Naive thymus-derived CD8-positive, alpha-beta T cell (primary cell): ENCODE results near the gene ADPRHL1. TPM values are rescaled to one million over a fixed set of nuclear protein-coding genes. Genes with fewer than 3 reads are reported as not detected.
A peak's percentile ranks its signal among the peaks of the same experiment; 100 is the strongest.

Experiments used
- ATAC-seq, 2 donors: fragments of 150-1000 bp; cut with Tn5 transposase in 1 of 2; sonication (Bioruptor Pico), chemical (Tn5 transposase) in 1 of 2; 1 replicate in 1 of 2; 2 replicates in 1 of 2; pipeline ENCODE4 v1.10.0; 2021; ENCODE audit warnings: mild to moderate bottlenecking in 2 of 2, moderate library complexity in 2 of 2
- POLR2A ChIA-PET: fragments of 350-600 bp; sonication (Branson Sonifier 250); formaldehyde crosslinking; loops from one replicate; lab custom pipeline; 2021; ENCODE audit warnings: antibody characterized with exemption; lab: Charles Lee
- DNase-seq, 10 donors: peaks; one replicate each; pipeline versions ENCODE4 v3.0.0 to v3.0.0-alpha.2; 2020 to 2022
- H3K27ac Mint-ChIP-seq, 10 donors: one replicate each; pipeline ENCODE4 v1.8.0; 2020 to 2022; ENCODE audit warnings: mild to moderate bottlenecking in 10 of 10, mixed read lengths in 10 of 10, moderate library complexity in 4 of 10, inconsistent platforms in 1 of 10
- H3K27me3 Mint-ChIP-seq, 5 donors: one replicate each; pipeline ENCODE4 v1.8.0; 2021 to 2022; ENCODE audit warnings: mixed read lengths in 5 of 5
- H3K36me3 Mint-ChIP-seq, 3 donors: one replicate each; pipeline ENCODE4 v1.8.0; 2020 to 2022; ENCODE audit warnings: mixed read lengths in 3 of 3, mild to moderate bottlenecking in 2 of 3, inconsistent platforms in 1 of 3
- H3K4me1 Mint-ChIP-seq, 4 donors: one replicate each; pipeline ENCODE4 v1.8.0; 2021 to 2022; ENCODE audit warnings: mixed read lengths in 4 of 4
- H3K4me3 Mint-ChIP-seq, 10 donors: one replicate each; pipeline ENCODE4 v1.8.0; 2020 to 2022; ENCODE audit warnings: mild to moderate bottlenecking in 10 of 10, mixed read lengths in 10 of 10, moderate library complexity in 6 of 10, inconsistent platforms in 1 of 10
- H3K9me3 Mint-ChIP-seq, 9 donors: one replicate each; pipeline ENCODE4 v1.8.0; 2020 to 2022; ENCODE audit warnings: mixed read lengths in 9 of 9, mild to moderate bottlenecking in 3 of 9, inconsistent platforms in 1 of 9, moderate library complexity in 1 of 9
- polyA plus RNA-seq, 3 donors: library from polyadenylated mRNA; unstranded; fragments of 300-500 nt; fragmentation: Illumina TruSeq; gene quantifications; one replicate each; pipeline ENCODE4 v1.2.3, GENCODE V29; 2021
- total RNA-seq, 8 experiments: library from RNA in 2 of 8; stranded (reverse) in 2 of 8; gene quantifications; one replicate each; pipeline ENCODE4 v1.2.3 and lab custom pipeline; 2021 to 2026

ADPRHL1 gene
- total and polyA plus RNA-seq, 5 experiments from 2014 or later = 0.22 to 1.2 (median 0.70) TPM; not detected in 1

DNA sequence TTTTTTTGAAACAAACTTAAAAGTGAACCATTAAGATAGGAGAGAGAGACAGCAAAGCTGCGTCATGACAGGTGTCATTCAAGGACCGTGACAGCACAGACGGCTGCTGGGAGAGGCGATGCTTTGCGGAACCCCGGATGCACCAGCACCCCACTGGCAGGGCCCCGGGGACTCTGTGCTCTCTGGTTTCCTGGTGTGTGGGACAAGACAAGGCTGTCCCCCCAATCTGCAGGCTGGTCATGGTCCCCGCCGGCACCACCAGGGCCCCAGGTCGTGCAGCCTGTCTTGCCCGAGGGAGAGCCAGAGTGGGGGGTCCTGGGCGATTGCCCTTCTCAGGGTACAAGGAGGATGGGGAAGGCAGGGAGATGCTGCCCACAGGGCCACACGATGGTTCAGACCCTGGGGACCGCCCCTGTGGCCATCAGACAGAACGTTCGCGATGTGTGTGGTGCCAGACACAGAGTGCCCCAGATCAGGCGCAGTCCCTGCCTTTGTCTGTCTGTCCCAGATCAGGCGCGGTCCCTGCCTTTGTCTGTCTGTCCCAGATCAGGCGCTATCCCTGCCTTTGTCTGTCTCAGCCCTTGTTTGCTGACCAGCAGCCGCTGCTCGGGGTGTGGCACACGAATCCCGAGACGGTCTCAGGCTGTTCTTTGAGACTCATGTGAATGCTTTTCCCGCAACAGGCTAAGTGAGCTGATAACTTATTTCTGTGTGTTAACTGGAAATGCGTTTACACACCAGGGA is 36.1 kb downstream of the ADPRHL1 start:
- H3K9me3 Mint-ChIP-seq = peaks cover 0 to 6% (median 0%) of the 10 kb centered on the region in 9 donors
- H3K4me1 Mint-ChIP-seq = peaks cover 0 to 4% (median 0%) of the 10 kb centered on the region in 4 donors
- H3K36me3 Mint-ChIP-seq = no peaks in the 10 kb centered on the region
- POLR2A ChIA-PET = no interaction called here
- peak overlapping the region in 1 of 10 donors; percentile 57 for H3K27ac Mint-ChIP-seq
- ATAC-seq (no peak), DNase-seq (no peak)
- no peak overlapping the region for H3K4me3 Mint-ChIP-seq
- peaks cover 4 to 23% (median 9%) of the 10 kb centered on the region in 5 donors for H3K27me3 Mint-ChIP-seq

DNA sequence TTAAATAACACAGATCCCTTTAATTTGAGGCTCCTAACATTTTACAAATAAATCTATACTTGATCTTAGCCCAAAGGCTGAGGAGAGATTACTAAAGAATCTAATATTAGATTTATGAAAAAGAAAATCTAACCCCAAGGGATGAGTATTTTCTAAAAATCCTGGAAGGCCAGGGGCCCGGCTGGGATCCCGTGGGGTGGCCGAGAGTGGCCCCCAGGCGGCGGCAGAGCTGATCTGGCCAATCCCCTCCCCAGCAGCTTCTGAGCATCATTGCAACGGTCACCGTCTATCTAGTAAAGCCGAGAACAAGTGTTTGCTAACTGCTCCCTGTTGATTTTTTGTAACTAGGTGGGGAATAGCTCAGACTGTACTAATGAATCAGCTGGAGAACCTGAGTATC is 37.5 kb downstream of the ADPRHL1 start:
- ATAC-seq (no peak), DNase-seq (no peak)
- H3K4me1 Mint-ChIP-seq = peaks cover 0 to 4% (median 0%) of the 10 kb centered on the region in 4 donors
- POLR2A ChIA-PET = no interaction called here
- H3K36me3 Mint-ChIP-seq = no peaks in the 10 kb centered on the region
- H3K4me3 Mint-ChIP-seq = no peak overlapping the region
- H3K9me3 Mint-ChIP-seq = peaks cover 0 to 6% (median 0%) of the 10 kb centered on the region in 9 donors
- peaks cover 4 to 20% (median 9%) of the 10 kb centered on the region in 5 donors for H3K27me3 Mint-ChIP-seq
- H3K27ac Mint-ChIP-seq = no peak overlapping the region

DNA sequence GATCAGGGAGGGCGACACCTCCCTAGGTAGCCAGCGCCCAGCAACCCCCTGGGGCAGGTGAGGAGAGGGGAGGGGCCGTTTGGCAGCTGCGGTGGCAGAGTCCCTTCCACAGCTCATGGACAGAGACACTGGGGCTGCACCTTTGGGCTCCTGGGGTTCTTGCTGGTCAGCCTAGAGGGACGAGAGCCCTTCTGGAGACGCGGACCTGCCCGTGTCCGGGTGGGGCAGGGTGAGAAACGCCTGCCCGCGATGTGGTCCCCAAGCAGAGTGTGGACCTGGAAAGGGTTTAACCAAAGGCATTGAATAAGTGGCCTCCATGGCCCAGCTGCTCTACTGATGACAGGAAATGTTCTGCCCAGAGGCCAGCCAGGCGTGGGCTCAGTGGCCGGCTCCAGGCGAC is 38.3 kb downstream of the ADPRHL1 start:
- Mint-ChIP-seq H3K27ac (peak overlapping the region in 1 of 10 donors; percentile 34), H3K4me3 (no peak overlapping the region), H3K27me3 (peaks cover 4 to 20% (median 7%) of the 10 kb centered on the region in 5 donors), H3K36me3 (no peaks in the 10 kb centered on the region), H3K4me1 (peaks cover 0 to 4% (median 0%) of the 10 kb centered on the region in 4 donors), H3K9me3 (peaks cover 0 to 6% (median 0%) of the 10 kb centered on the region in 9 donors)
- DNase-seq (no peak), ATAC-seq (no peak)
- POLR2A ChIA-PET = no interaction called here

DNA sequence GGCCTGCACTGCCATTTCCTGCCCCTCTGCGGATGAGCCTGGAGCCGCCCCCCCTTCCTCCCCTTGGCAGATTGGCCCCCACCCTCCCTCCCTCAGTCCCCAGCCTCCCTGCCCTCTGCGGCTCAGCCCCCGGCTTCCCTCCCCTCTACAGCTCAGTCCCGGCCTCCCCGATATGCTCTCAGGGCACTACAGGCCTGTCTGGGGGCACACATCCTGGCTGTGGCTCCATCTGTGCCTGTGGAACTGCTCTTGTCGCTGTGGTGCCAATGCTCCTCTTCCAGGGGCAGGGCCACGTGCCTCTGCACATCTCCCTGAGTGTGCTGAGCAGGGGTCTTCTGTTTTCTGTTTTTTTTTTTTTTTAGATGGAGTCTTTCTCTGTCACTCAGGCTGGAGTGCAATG is 39.0 kb downstream of the ADPRHL1 start:
- DNase-seq = no peak
- no peaks in the 10 kb centered on the region for H3K36me3 Mint-ChIP-seq
- peaks cover 0 to 4% (median 0%) of the 10 kb centered on the region in 4 donors for H3K4me1 Mint-ChIP-seq
- no peak overlapping the region for H3K4me3 Mint-ChIP-seq
- H3K27me3 Mint-ChIP-seq = peaks cover 4 to 15% (median 5%) of the 10 kb centered on the region in 5 donors
- H3K27ac Mint-ChIP-seq = no peak overlapping the region
- POLR2A ChIA-PET = no interaction called here
- ATAC-seq = no peak
- peaks cover 0 to 4% (median 0%) of the 10 kb centered on the region in 9 donors for H3K9me3 Mint-ChIP-seq

DNA sequence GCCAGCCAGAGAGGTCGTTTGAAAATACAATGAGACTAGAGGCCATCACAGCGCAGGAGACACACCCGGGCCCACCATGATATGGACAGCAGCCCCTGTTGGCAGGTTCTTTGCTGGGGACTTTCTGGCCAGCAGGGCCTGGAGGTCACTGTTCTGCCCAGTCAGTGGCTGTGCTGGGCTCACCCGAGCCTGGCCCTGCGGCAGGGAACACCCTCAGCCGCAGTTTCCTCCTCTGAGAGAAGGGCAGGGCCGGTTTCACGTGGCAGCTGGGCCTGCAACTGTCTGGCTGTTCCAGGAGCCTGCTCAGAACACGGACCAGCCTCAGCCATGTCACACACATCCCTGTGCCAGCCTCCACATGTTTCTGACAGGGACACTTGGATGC is 39.4 kb downstream of the ADPRHL1 start:
- POLR2A ChIA-PET = no interaction called here
- peaks cover 0 to 2% (median 0%) of the 10 kb centered on the region in 9 donors for H3K9me3 Mint-ChIP-seq
- no peak overlapping the region for H3K27ac Mint-ChIP-seq
- H3K4me1 Mint-ChIP-seq = peaks cover 0 to 4% (median 0%) of the 10 kb centered on the region in 4 donors
- DNase-seq = no peak
- H3K36me3 Mint-ChIP-seq = no peaks in the 10 kb centered on the region
- no peak overlapping the region for H3K4me3 Mint-ChIP-seq
- peaks cover 4 to 10% (median 4%) of the 10 kb centered on the region in 5 donors for H3K27me3 Mint-ChIP-seq
- no peak for ATAC-seq

DNA sequence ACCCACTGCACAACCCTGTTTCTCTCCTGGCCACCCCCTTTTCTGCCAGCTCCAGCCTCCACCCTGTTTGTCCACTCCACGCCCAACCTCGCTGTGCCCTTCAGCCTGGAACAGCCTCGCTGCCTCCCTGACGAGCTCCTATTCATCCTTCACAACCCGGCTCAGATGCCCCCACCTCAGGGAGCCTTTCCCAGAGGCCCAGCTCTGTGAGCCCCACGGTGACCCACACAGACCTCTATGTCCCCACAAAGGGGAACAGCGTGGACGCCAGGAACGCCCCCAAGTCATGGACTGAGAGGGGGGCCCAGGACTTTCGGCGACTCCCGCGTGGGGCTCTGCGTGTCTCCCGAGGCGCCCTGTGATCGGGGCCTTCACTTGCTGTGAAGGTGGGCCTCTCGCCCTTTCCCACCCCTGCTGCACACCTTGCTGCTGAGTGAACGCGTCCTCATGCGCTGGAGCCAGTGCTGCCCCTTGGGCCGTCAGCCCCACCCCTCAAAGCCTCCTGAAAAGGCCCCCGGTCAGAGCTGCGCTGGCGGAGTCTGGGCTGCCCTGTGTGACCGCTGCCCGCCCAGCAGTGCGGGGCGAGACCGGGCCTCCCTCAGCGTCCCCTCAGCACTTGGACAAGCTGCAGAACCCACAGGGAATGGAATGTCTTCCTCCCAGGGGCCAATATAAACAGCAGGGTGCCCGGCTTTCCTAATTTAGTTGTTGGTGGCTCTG is 40.0 kb downstream of the ADPRHL1 start:
- Mint-ChIP-seq H3K27me3 (peaks cover 4 to 12% (median 4%) of the 10 kb centered on the region in 5 donors), H3K4me3 (peak overlapping the region in 1 of 10 donors; percentile 33), H3K9me3 (peaks cover 0 to 2% (median 0%) of the 10 kb centered on the region in 9 donors), H3K36me3 (no peaks in the 10 kb centered on the region), H3K27ac (no peak overlapping the region), H3K4me1 (peaks cover 0 to 4% (median 0%) of the 10 kb centered on the region in 4 donors)
- ATAC-seq (no peak), DNase-seq (no peak)
- POLR2A ChIA-PET = no interaction called here

DNA sequence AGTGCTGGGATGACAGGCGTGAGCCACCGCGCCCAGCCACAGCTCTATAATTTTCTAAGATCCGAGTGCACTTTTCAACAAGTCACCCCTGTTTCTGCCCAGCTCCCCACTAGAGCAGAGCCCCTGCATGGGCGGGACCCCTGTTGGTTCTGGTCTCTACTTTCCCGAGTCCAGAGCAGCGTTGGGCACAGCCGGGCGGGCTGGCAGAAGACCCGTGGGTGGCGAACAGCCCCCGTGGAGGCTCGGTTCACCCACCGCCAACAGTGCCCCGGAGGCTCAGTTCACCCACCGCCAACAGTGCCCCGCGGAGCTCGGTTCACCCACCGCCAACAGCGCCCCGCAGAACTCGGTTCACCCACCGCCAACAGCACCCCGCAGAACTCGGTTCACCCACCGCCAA is 40.8 kb downstream of the ADPRHL1 start:
- H3K27me3 Mint-ChIP-seq = peaks cover 5 to 19% (median 7%) of the 10 kb centered on the region in 5 donors
- H3K4me3 Mint-ChIP-seq = no peak overlapping the region
- H3K9me3 Mint-ChIP-seq = peaks cover 0 to 2% (median 0%) of the 10 kb centered on the region in 9 donors
- POLR2A ChIA-PET = no interaction called here
- no peak overlapping the region for H3K27ac Mint-ChIP-seq
- no peak for ATAC-seq
- peaks cover 0 to 4% (median 0%) of the 10 kb centered on the region in 4 donors for H3K4me1 Mint-ChIP-seq
- DNase-seq = no peak
- no peaks in the 10 kb centered on the region for H3K36me3 Mint-ChIP-seq

DNA sequence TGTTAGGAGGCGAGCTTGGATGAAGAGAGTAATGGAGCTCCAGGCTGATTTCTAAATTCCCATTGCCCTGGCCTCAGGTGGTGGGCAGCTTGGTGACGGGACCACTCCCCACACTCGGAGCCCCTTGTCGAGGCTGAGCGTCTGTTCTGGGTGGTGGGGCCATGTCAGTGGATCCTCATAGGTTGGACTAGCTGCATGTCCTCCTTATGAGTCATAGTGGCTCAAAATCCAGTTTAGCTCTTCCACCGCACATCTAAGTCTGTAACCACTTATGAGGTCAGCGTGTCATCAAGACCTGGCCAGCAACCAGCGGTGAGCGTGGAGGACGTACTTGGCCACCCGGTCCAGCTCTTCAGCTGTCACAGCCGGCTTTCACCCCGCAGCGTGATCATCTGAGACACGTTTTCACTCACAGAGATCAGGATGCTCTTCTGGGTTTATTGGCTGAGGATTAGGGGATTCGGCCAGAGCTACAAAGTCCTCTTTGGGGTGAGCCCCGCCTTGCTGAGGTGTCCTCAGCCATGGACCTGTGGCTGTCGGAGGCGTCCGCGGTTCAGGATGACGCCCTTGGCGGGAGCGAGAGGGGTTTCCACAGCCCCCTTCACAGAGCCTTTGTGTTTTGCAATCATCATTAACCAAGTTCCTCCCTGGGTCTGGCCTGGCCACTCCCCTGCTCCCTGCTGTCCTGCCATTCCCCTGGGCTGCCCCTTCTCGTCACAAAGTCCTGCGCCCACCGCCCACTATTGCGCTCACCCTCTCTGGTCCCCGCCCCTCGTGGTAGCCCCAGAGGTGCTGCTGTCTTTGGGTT is 41.9 kb downstream of the ADPRHL1 start:
- peaks cover 3 to 15% (median 3%) of the 10 kb centered on the region in 5 donors for H3K27me3 Mint-ChIP-seq
- DNase-seq (no peak), ATAC-seq (no peak)
- H3K36me3 Mint-ChIP-seq = no peaks in the 10 kb centered on the region
- no peak overlapping the region for H3K27ac Mint-ChIP-seq
- peaks cover 0 to 2% (median 0%) of the 10 kb centered on the region in 9 donors for H3K9me3 Mint-ChIP-seq
- POLR2A ChIA-PET = no interaction called here
- H3K4me1 Mint-ChIP-seq = no peaks in the 10 kb centered on the region
- H3K4me3 Mint-ChIP-seq = no peak overlapping the region

DNA sequence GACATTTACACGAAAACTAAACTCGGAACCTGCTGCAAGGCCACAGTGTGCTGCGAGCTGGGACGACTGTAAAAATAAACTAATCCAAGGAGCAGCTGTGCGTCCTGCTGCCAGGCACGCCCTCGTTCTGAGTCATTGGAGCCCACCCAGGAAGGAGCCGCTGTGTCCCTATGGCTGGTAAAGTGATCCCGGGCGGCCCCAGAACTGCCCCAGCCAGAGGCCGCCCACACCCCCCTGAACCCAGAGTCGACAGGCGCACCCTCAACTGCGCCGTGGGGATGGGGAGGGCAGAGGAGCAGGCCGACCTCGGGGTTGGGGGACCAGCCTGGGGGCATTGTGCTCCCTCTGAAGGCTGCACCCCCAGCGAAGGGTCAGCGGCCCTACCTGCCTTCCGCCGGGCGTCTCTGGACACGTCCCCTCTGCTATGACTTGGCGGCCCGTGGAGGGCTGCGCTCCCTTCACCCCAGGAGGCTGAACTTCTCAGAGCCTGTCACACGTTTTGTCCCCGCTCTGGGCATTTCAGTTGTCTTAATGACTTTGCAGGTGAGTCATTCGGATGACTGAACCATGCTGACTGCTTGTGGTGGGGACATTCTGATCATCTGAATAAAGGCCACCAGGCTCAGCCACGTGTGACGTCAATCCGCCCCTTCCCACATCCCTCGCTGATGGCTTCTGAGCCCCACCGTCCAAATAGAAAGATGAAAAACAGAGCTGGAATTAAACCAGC is 42.7 kb downstream of the ADPRHL1 start:
- no peak for ATAC-seq
- DNase-seq = no peak
- H3K4me1 Mint-ChIP-seq = no peaks in the 10 kb centered on the region
- H3K36me3 Mint-ChIP-seq = no peaks in the 10 kb centered on the region
- no peak overlapping the region for H3K4me3 Mint-ChIP-seq
- peaks cover 3 to 12% (median 3%) of the 10 kb centered on the region in 5 donors for H3K27me3 Mint-ChIP-seq
- H3K27ac Mint-ChIP-seq = no peak overlapping the region
- POLR2A ChIA-PET = no interaction called here
- H3K9me3 Mint-ChIP-seq = peaks cover 0 to 2% (median 0%) of the 10 kb centered on the region in 9 donors

DNA sequence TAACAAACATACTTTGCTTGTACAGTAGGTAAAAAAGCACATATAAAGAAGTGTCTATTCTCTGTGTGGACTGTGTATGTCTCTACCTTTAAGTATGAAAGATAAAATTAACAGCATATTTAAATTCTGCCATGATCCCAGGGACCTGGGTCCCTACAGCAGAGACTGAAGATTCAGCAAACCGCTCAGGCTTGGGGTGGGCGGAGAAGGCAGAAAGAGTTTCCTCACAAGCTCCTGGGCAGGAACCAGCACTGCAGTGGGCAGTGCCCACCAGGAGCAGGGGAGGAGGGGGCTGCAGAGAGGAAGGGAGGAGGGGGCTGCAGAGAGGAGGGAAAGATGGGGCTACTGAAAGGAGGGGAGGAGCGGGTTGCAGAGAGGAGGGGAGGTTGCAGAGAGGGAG is 44.7 kb downstream of the ADPRHL1 start:
- no peak overlapping the region for H3K4me3 Mint-ChIP-seq

DNA sequence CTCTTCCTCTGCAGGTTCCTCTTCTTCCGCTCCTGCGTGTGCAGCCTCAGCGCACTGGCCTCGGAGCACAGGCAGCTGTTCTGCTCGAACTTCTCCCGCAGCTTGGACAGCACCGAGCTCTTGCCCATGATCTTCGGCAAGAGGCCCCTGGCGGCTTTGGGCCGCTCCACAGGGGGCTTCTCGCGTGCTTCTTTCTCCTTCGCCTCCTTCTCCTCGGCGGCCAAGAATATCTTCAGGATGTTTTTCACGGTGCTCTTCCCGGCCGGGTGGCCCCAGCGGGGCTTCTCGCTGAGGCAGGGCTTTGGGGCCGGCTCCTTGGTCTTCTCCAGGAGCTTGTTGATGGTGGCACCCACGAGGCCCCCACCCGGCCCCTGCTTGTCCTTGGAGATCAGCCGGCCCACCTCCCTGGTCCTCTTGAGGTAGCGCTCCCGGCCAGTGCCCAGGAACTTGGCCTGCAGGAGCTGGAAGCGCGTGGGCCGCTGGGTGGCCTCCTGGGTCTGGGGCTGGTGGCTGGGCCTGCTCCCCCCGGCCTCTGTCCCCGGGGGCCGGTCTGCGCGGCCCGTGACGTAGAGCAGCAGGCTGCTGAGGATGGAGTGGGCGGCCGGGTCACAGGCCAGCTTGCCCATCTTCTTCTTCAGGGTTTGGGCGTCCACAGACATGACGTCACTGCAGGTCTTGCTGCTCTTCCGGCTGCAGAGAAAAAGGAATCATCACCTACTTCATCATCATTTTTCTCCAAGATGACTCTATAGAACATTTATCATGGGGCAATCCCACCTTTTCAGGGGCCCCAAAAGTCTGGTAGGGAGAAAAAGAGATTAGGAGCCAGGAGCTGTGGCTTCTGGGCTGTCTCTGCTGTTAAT is 45.5 kb downstream of the ADPRHL1 start:
- no peaks in the 10 kb centered on the region for H3K36me3 Mint-ChIP-seq
- no peak overlapping the region for H3K4me3 Mint-ChIP-seq
- H3K4me1 Mint-ChIP-seq = no peaks in the 10 kb centered on the region
- no peaks in the 10 kb centered on the region for H3K9me3 Mint-ChIP-seq
- no peak for ATAC-seq
- DNase-seq = no peak
- POLR2A ChIA-PET = no interaction called here
- H3K27me3 Mint-ChIP-seq = peaks cover 3 to 12% (median 3%) of the 10 kb centered on the region in 5 donors
- H3K27ac Mint-ChIP-seq = no peak overlapping the region

More for the DNA sequence above, 44.7 kb downstream of the ADPRHL1 start:
- peak overlapping the region in 1 of 10 donors; percentile 37 for H3K27ac Mint-ChIP-seq
- DNase-seq (no peak), ATAC-seq (no peak)
- H3K4me1 Mint-ChIP-seq = no peaks in the 10 kb centered on the region
- H3K9me3 Mint-ChIP-seq = peaks cover 0 to 2% (median 0%) of the 10 kb centered on the region in 9 donors
- H3K27me3 Mint-ChIP-seq = peaks cover 3 to 12% (median 3%) of the 10 kb centered on the region in 5 donors
- POLR2A ChIA-PET = no interaction called here
- no peaks in the 10 kb centered on the region for H3K36me3 Mint-ChIP-seq
